ENCODE data around the gene SLC16A2.
"Not testable (repeated sequence)": the region's sequence is repeated elsewhere in the genome, so short reads cannot be mapped to it uniquely, and the experiment has no call there.

Gene SLC16A2

DNA sequence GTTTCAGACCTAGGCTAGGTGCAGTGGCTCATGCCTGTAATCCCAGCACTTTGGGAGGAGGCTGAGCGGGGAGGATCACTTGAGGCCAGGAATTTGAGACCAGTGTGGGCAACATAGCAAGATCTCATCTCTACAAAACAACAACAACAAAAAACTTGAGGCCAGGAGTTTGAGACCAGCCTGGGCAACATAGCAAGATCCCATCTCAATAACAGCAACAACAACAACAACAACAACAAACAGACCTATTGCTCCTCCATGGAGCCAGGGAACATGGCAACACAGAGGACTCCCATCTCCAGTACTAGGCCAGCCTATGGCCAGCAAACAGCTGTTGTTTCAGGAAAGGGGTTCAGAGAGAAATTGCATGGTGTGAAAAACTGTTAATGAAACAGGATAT is 43.4 kb downstream of the SLC16A2 start:
- no peak for DNase-seq (ENCODE audit: low read depth)
- TF ChIP-seq, protein P1, sequence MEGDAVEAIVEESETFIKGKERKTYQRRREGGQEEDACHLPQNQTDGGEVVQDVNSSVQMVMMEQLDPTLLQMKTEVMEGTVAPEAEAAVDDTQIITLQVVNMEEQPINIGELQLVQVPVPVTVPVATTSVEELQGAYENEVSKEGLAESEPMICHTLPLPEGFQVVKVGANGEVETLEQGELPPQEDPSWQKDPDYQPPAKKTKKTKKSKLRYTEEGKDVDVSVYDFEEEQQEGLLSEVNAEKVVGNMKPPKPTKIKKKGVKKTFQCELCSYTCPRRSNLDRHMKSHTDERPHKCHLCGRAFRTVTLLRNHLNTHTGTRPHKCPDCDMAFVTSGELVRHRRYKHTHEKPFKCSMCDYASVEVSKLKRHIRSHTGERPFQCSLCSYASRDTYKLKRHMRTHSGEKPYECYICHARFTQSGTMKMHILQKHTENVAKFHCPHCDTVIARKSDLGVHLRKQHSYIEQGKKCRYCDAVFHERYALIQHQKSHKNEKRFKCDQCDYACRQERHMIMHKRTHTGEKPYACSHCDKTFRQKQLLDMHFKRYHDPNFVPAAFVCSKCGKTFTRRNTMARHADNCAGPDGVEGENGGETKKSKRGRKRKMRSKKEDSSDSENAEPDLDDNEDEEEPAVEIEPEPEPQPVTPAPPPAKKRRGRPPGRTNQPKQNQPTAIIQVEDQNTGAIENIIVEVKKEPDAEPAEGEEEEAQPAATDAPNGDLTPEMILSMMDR (conservative IDR thresholded peaks at IDR 0.05; ENCODE audit: control insufficient read depth, insufficient read depth, low read depth, low read length) = no peak
- no peak overlapping the region for H3K4me3 ChIP-seq (ENCODE audit: control insufficient read depth, low read depth, low read length)

DNA sequence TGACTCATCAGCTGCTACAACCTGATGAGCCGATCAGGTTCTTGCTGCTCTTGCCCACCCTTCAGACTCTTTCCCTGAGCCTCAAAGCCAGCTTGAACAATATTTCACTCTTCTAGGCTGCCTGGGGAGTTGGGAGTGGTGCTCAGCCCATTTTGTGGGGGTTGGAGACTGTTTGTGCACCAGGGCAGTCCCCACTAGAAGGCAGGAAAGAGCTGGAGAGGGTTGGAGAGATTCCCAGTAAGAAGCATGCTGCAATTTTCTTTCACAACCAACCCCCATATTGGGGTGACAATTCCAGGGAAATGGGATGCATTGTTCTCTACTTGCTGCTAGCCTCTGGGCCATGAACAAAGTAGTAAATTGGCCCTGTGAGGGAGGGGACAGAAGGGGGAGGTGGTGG is 44.1 kb downstream of the SLC16A2 start:
- H3K4me3 ChIP-seq (ENCODE audit: control insufficient read depth, low read depth, low read length) = no peak overlapping the region
- TF ChIP-seq, protein P1 (conservative IDR thresholded peaks at IDR 0.05; ENCODE audit: control insufficient read depth, insufficient read depth, low read depth, low read length) = peak; percentile 12
- DNase-seq (ENCODE audit: low read depth) = peak; percentile 24

DNA sequence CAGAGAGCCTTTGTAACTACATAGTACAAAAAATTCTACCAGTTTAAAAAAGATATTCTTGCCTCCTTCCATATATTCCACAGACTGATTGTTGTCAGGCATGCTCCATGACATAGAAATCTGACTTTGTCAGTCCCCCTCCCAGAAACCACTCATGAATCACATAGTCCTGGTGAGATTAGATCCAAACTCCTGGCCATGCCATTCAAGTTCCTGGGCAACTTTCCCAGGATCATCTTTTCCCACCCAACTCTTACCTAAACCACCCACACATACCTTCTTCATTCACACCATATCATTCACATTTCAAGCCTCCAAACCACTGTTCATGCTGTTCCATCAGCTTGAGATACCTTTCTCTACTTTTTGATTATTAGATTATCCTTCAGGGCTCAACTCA is 46.4 kb downstream of the SLC16A2 start:
- H3K4me3 ChIP-seq (ENCODE audit: control insufficient read depth, low read depth, low read length) = no peak overlapping the region
- DNase-seq (ENCODE audit: low read depth) = no peak
- TF ChIP-seq, protein P1 (conservative IDR thresholded peaks at IDR 0.05; ENCODE audit: control insufficient read depth, insufficient read depth, low read depth, low read length) = no peak

DNA sequence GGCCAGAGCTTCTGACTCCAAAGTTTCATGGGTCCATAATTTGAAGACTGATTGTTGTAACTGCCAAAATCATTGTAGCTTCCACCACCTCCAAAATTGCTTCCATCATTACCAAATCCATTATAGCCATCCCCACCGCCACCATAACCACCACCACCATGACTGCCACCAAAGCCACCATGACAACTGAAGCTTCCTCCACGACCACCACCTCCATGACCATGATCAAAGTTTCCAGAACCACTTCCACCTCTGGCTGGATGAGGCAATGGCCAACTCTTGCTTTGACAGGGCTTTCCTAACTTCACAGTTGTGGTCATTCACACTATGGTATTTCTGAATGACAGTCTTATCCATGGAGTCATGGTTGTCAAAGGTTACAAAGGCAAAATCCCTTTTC is 51.8 kb downstream of the SLC16A2 start:
- not testable (repeated sequence) for DNase-seq (ENCODE audit: low read depth); H3K4me3 ChIP-seq (ENCODE audit: control insufficient read depth, low read depth, low read length)

DNA sequence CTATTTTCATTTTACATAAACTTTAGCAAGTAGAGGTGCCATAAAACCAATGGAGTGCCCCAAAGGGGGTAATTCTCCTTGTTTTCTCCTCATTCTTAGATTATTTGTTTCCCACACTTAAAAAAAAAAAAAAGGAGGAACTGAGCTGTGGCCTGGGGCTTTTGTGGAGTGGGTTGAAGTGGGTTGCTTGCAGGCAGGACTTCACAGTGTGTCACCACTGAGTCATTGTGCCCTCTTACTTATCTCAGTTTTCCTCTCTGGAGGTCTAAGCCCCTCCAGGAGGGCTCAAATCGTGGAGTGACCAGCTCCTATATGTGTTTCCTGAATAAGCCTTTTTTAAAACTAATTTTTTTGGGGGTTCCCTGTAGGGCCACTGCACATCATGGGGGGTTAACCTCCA is 69.0 kb downstream of the SLC16A2 start:
- DNase-seq (ENCODE audit: low read depth) = no peak
- H3K4me3 ChIP-seq (ENCODE audit: control insufficient read depth, low read depth, low read length) = no peak overlapping the region
- TF ChIP-seq, protein P1 (conservative IDR thresholded peaks at IDR 0.05; ENCODE audit: control insufficient read depth, insufficient read depth, low read depth, low read length) = no peak

DNA sequence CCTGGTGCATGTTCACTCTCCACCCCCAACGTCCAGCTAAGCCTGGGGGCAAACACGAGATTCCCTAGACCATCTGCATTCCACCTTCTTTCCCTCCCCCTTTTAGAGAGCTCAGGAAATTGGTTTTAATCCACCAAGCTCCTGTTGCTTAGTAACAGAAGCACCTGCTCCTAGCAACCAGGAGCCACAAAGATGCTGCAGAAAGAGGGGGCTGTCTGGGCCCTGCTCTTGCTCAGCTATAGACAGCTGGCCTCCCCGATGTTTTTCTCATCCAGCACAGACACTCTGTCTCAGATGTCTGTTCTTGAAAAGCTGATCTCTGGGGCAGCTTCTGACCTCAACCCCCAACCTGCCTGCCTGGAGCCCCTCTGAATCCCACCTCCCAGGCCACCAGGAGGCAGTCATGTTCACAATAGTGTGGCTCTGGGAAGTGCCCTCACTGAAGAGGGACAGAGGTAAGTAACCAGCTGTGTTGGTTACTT is 71.5 kb downstream of the SLC16A2 start:
- H3K4me3 ChIP-seq (ENCODE audit: control insufficient read depth, low read depth, low read length) = no peak overlapping the region
- TF ChIP-seq, protein P1 (conservative IDR thresholded peaks at IDR 0.05; ENCODE audit: control insufficient read depth, insufficient read depth, low read depth, low read length) = peak; percentile 14
- peak; percentile 1 for DNase-seq (ENCODE audit: low read depth)

DNA sequence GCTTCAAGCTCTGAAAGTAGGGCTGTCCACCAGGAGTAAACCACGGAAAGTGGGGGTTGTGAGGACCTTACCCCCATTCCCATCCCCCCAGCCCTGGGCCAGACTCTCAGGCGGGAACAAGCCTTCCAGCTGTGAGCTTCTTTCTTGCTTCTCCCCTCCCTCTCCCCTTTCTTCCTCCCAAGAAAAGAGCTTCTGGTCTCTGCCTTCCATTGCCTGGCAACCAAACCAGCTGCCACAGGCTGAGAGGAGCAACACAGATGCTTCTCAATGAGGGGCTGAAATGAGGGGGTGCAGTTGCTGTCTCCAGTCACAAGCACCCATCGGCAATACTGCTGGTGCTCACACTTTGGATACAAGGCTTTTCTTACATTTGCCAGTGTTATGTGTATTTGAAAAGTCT is 72.5 kb downstream of the SLC16A2 start:
- no peak for DNase-seq (ENCODE audit: low read depth)
- H3K4me3 ChIP-seq (ENCODE audit: control insufficient read depth, low read depth, low read length) = no peak overlapping the region
- TF ChIP-seq, protein P1 (conservative IDR thresholded peaks at IDR 0.05; ENCODE audit: control insufficient read depth, insufficient read depth, low read depth, low read length) = no peak
